DND-41 (cell line): ENCODE data around the gene ITGA1.

Experiments used
- ATAC-seq: fragments of 200-7000 bp; cut with Tn5 transposase; 3 replicates; pipeline ENCODE4 v1.9.1; 2021; ENCODE audit warnings: low read depth; ENCODE audit not compliant: insufficient read depth
- DNase-seq: peaks from one replicate; pipeline ENCODE4 v3.0.0-alpha.2; 2020
- H2AFZ ChIP-seq: 2 replicates; pipeline ENCODE4 v1.6.0; 2012; ENCODE audit warnings: low read depth, low read length
- H3K27ac ChIP-seq: 2 replicates; pipeline ENCODE4 v1.5.1; 2012; ENCODE audit warnings: low read length, inconsistent platforms
- H3K27me3 ChIP-seq: fragments of 200-600 bp; sonication (generic); 2 replicates; pipeline ENCODE4 v1.6.0; 2012; ENCODE audit warnings: low read length, mild to moderate bottlenecking, inconsistent platforms; ENCODE audit not compliant: insufficient read depth, poor library complexity
- H3K36me3 ChIP-seq: 2 replicates; pipeline ENCODE4 v1.5.1; 2012; ENCODE audit warnings: low read length, inconsistent platforms; ENCODE audit not compliant: insufficient read depth
- H3K4me1 ChIP-seq: 2 replicates; pipeline ENCODE4 v1.5.1; 2012; ENCODE audit warnings: mild to moderate bottlenecking, low read length; ENCODE audit not compliant: insufficient read depth
- H3K4me2 ChIP-seq: 2 replicates; pipeline ENCODE4 v1.6.0; 2012; ENCODE audit warnings: mild to moderate bottlenecking, moderate library complexity, low read length, inconsistent platforms; ENCODE audit not compliant: insufficient read depth
- H3K4me3 ChIP-seq, 2 experiments: fragments of 200-600 bp in 1 of 2; shearing (Covaris generic) in 1 of 2; 2 replicates each; pipeline ENCODE4 v1.5.1; 2012 to 2016; ENCODE audit warnings: inconsistent platforms in 2 of 2, low read length in 2 of 2, mild to moderate bottlenecking in 2 of 2, low read depth in 1 of 2, moderate library complexity in 1 of 2
- H3K79me2 ChIP-seq: 2 replicates; pipeline ENCODE4 v1.6.0; 2012; ENCODE audit warnings: low read length, inconsistent platforms; ENCODE audit not compliant: insufficient read depth
- H3K9ac ChIP-seq: 2 replicates; pipeline ENCODE4 v1.6.0; 2012; ENCODE audit warnings: low read depth, mild to moderate bottlenecking, inconsistent platforms, low read length, moderate library complexity
- H3K9me3 ChIP-seq: 2 replicates; pipeline ENCODE4 v1.5.1; 2012; ENCODE audit warnings: low read length, moderate library complexity, mild to moderate bottlenecking, inconsistent platforms; ENCODE audit not compliant: insufficient read depth, severe bottlenecking
- H4K20me1 ChIP-seq: 2 replicates; pipeline ENCODE4 v1.6.0; 2012; ENCODE audit warnings: low read length; ENCODE audit not compliant: insufficient read depth
- EZH2 ChIP-seq: IDR thresholded peaks from 3 replicates; pipeline ENCODE4 v1.6.1; 2012; ENCODE audit warnings: borderline replicate concordance, low read depth, mild to moderate bottlenecking, moderate library complexity, low read length, inconsistent platforms; ENCODE audit not compliant: severe bottlenecking
- TF ChIP-seq, protein P1 (sequence below): IDR thresholded peaks from 2 replicates; pipeline ENCODE4 v1.5.1; 2012; ENCODE audit warnings: borderline replicate concordance, low read length, moderate library complexity, mild to moderate bottlenecking; ENCODE audit not compliant: poor library complexity, severe bottlenecking; ENCODE audit errors: extremely low read depth

Gene ITGA1

GRCh38 chr5:52840277-52841050, 52.7 kb downstream of the ITGA1 start:
- H3K4me1 ChIP-seq = peaks cover 44% of the 10 kb centered on the region
- TF ChIP-seq, protein P1, sequence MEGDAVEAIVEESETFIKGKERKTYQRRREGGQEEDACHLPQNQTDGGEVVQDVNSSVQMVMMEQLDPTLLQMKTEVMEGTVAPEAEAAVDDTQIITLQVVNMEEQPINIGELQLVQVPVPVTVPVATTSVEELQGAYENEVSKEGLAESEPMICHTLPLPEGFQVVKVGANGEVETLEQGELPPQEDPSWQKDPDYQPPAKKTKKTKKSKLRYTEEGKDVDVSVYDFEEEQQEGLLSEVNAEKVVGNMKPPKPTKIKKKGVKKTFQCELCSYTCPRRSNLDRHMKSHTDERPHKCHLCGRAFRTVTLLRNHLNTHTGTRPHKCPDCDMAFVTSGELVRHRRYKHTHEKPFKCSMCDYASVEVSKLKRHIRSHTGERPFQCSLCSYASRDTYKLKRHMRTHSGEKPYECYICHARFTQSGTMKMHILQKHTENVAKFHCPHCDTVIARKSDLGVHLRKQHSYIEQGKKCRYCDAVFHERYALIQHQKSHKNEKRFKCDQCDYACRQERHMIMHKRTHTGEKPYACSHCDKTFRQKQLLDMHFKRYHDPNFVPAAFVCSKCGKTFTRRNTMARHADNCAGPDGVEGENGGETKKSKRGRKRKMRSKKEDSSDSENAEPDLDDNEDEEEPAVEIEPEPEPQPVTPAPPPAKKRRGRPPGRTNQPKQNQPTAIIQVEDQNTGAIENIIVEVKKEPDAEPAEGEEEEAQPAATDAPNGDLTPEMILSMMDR = no peak
- TF ChIP-seq EZH2 = no peak
- peak overlapping the region; percentile 72 for H2AFZ ChIP-seq
- DNase-seq (peak; percentile 69), ATAC-seq (peak; percentile 90)
- no peaks in the 10 kb centered on the region for H3K36me3 ChIP-seq
- H3K27me3 ChIP-seq = no peaks in the 10 kb centered on the region
- H3K9ac ChIP-seq = peak overlapping the region; percentile 40
- H3K4me2 ChIP-seq = peak overlapping the region; percentile 72
- no peaks in the 10 kb centered on the region for H4K20me1 ChIP-seq
- peak overlapping the region; percentile 15 to 57; a peak in 3 of 4 replicates for H3K4me3 ChIP-seq
- H3K27ac ChIP-seq = peak overlapping the region; percentile 78
- H3K79me2 ChIP-seq = peaks cover 10% of the 10 kb centered on the region
- no peaks in the 10 kb centered on the region for H3K9me3 ChIP-seq

GRCh38 chr5:52841114-52841513, 53.4 kb downstream of the ITGA1 start:
- H2AFZ ChIP-seq = no peak overlapping the region

GRCh38 chr5:52842111-52842510, 54.4 kb downstream of the ITGA1 start:
- no peaks in the 10 kb centered on the region for H3K9me3 ChIP-seq
- DNase-seq (no peak), ATAC-seq (no peak)
- TF ChIP-seq EZH2 = no peak
- TF ChIP-seq, protein P1 = no peak
- no peak overlapping the region for H3K4me3 ChIP-seq
- peaks cover 58% of the 10 kb centered on the region for H3K4me1 ChIP-seq
- H3K27ac ChIP-seq = 0 out of 2 replicates have a peak overlapping the region, but pooled peaks have one; percentile 25
- H3K9ac ChIP-seq = no peak overlapping the region
- no peaks in the 10 kb centered on the region for H3K36me3 ChIP-seq
- H4K20me1 ChIP-seq = no peaks in the 10 kb centered on the region
- peaks cover 11% of the 10 kb centered on the region for H3K79me2 ChIP-seq
- H3K27me3 ChIP-seq = no peaks in the 10 kb centered on the region
- no peak overlapping the region for H2AFZ ChIP-seq
- H3K4me2 ChIP-seq = no peak overlapping the region

More at GRCh38 chr5:52841114-52841513, 53.4 kb downstream of the ITGA1 start:
- peak overlapping the region; percentile 72 for H3K4me2 ChIP-seq
- no peaks in the 10 kb centered on the region for H4K20me1 ChIP-seq
- no peak overlapping the region for H3K4me3 ChIP-seq
- DNase-seq (no peak), ATAC-seq (no peak)
- H3K9me3 ChIP-seq = no peaks in the 10 kb centered on the region
- TF ChIP-seq, protein P1 = no peak
- TF ChIP-seq EZH2 = no peak
- H3K27ac ChIP-seq = peak overlapping the region; percentile 78
- no peaks in the 10 kb centered on the region for H3K36me3 ChIP-seq
- H3K4me1 ChIP-seq = peaks cover 51% of the 10 kb centered on the region
- H3K9ac ChIP-seq = peak overlapping the region; percentile 40; the same call in 1 of the 2 replicates
- peaks cover 11% of the 10 kb centered on the region for H3K79me2 ChIP-seq
- H3K27me3 ChIP-seq = no peaks in the 10 kb centered on the region
